ENCODE data around the gene MYL4.

- TF ChIP-seq CTCF (conservative IDR thresholded peaks at IDR 0.05; ENCODE audit: low read length) (no peak), EZH2phosphoT487 (IDR thresholded peaks at IDR 0.05; ENCODE audit: borderline replicate concordance) (no peak)
These were observed 5.8 kb downstream of the MYL4 start for GRCh38 chr17:47214931-47215330.
